Right atrium auricular region (tissue), 2 donors: ENCODE data around the gene MXRA8. TPM values are rescaled to one million over a fixed set of nuclear protein-coding genes. Genes with fewer than 3 reads are reported as not detected.

Source experiments
- DNase-seq: peaks from one replicate; pipeline ENCODE4 v3.0.0-alpha.2; 2019; ENCODE audit warnings: low spot score
- H3K27ac ChIP-seq, 2 donors: fragments of 200-600 bp; sonication (generic); 1 replicate in 1 of 2; 2 replicates in 1 of 2; pipeline ENCODE4 v1.5.1; 2016 to 2019
- H3K27me3 ChIP-seq, 2 donors: fragments of 200-600 bp; sonication (generic); one replicate each; pipeline versions ENCODE4 v1.5.1 to v1.6.0; 2017 to 2019
- H3K36me3 ChIP-seq: fragments of 200-600 bp; sonication (generic); one replicate; pipeline ENCODE4 v1.5.1; 2016
- H3K4me1 ChIP-seq, 2 donors: fragments of 200-600 bp; sonication (generic); one replicate each; pipeline versions ENCODE4 v1.5.1 to v1.6.0; 2017 to 2019
- H3K4me3 ChIP-seq, 2 donors: fragments of 200-600 bp; sonication (generic); 1 replicate in 1 of 2; 2 replicates in 1 of 2; pipeline ENCODE4 v1.5.1; 2017 to 2019; ENCODE audit warnings: mild to moderate bottlenecking in 1 of 2, moderate library complexity in 1 of 2
- H3K9me3 ChIP-seq, 2 donors: fragments of 200-600 bp; sonication (generic); one replicate each; pipeline ENCODE4 v1.5.1; 2019
- CTCF ChIP-seq, 2 donors: fragments of 200-600 bp; sonication (generic); IDR thresholded peaks; one replicate each; pipeline ENCODE4 v1.5.1; 2019; ENCODE audit warnings: antibody characterized with exemption in 2 of 2
- microRNA-seq, 2 donors: library from miRNA; unstranded; fragments of <30 nt; microRNA quantifications; one replicate each; pipeline ENCODE4, GENCODE V29; 2016 to 2017; ENCODE audit warnings: borderline number of aligned reads in 2 of 2, borderline replicate concordance in 1 of 2
- total RNA-seq, 2 donors: library from RNA; depleted of rRNA; stranded (reverse); fragments of >200 nt; gene quantifications; one replicate each; pipeline ENCODE4 v1.1.0, GENCODE V29; 2016

MXRA8 gene
- total RNA-seq, 2 donors from 2014 or later, result 53.4 to 58.6 TPM

- no peak for DNase-seq
- no peaks in the 10 kb centered on the region for H3K27me3 ChIP-seq
- H3K4me1 ChIP-seq, result peaks cover 0 to 37% of the 10 kb centered on the region in 2 donors
- no peak for TF ChIP-seq CTCF (IDR thresholded peaks at IDR 0.05)
- H3K36me3 ChIP-seq, result no peaks in the 10 kb centered on the region
- no peaks in the 10 kb centered on the region for H3K9me3 ChIP-seq
- H3K27ac ChIP-seq, result no peak overlapping the region
- H3K4me3 ChIP-seq, result no peak overlapping the region
Observed at GRCh38 chr1:1302951-1303509, 55.3 kb downstream of the MXRA8 start.

Small RNAs within 50 kb of the gene (microRNA-seq; reads per million reads assigned to microRNA genes)
- gene MIR6727 (0 to 0.71 reads per million in 2 donors), gene MIR6808 (0 reads per million in 2 donors)

Other genes starting within 250 kb of the MXRA8 start
- gene C1orf159, start 242.5 kb downstream of the MXRA8 start, total RNA-seq, result 1 to 10 TPM; 4.4 to 4.6 TPM
- not detected for gene TTLL10, start 184.7 kb downstream of the MXRA8 start, total RNA-seq
- gene TNFRSF18, start 152.0 kb downstream of the MXRA8 start, total RNA-seq, result under 1 TPM in 1 of 2 donors, not detected in 1; 0.55 TPM
- gene TNFRSF4, start 144.4 kb downstream of the MXRA8 start, total RNA-seq, result under 1 TPM; 0.59 to 0.79 TPM
- gene SDF4, start 126.6 kb downstream of the MXRA8 start, total RNA-seq, result 100 to 1,000 TPM; 120 to 128 TPM
- gene B3GALT6, start 126.3 kb downstream of the MXRA8 start, total RNA-seq, result 10 to 100 TPM; 16.1 to 19.7 TPM
- gene C1QTNF12, start 111.8 kb downstream of the MXRA8 start, total RNA-seq, result not detected
- gene UBE2J2, start 84.7 kb downstream of the MXRA8 start, total RNA-seq, result 10 to 100 TPM; 27.5 to 33.5 TPM
- under 1 TPM; 0.59 to 0.79 TPM for gene SCNN1D, start 78.1 kb downstream of the MXRA8 start, total RNA-seq
- gene ACAP3, start 50.6 kb downstream of the MXRA8 start, total RNA-seq, result 10 to 100 TPM; 19.5 to 20.4 TPM
- gene PUSL1, start 50.0 kb downstream of the MXRA8 start, total RNA-seq, result 10 to 100 TPM; 14.5 to 24.8 TPM
- gene INTS11, start 33.9 kb downstream of the MXRA8 start, total RNA-seq, result 10 to 100 TPM; 59.6 to 65.2 TPM
- gene CPTP, start 33.8 kb downstream of the MXRA8 start, total RNA-seq, result 10 to 100 TPM; 35.6 to 64.1 TPM
- gene TAS1R3, start 27.3 kb downstream of the MXRA8 start, total RNA-seq, result under 1 TPM; 0.30 to 0.35 TPM
- gene DVL1, start 9.1 kb downstream of the MXRA8 start, total RNA-seq, result 10 to 100 TPM; 75.0 to 80.2 TPM
- 100 to 1,000 TPM; 155 to 159 TPM for gene AURKAIP1, start 16.7 kb upstream of the MXRA8 start, total RNA-seq
- 10 to 100 TPM; 41.6 to 44.2 TPM for gene CCNL2, start 40.8 kb upstream of the MXRA8 start, total RNA-seq
- 100 to 1,000 TPM; 160 to 218 TPM for gene MRPL20, start 48.7 kb upstream of the MXRA8 start, total RNA-seq
- gene ANKRD65, start 62.7 kb upstream of the MXRA8 start, total RNA-seq, result 1 to 10 TPM; 2.2 to 2.4 TPM
- 10 to 100 TPM; 13.0 to 15.2 TPM for gene VWA1, start 77.1 kb upstream of the MXRA8 start, total RNA-seq
- gene ATAD3C, start 91.1 kb upstream of the MXRA8 start, total RNA-seq, result 1 to 10 TPM; 1.4 to 2.8 TPM
- 1 to 10 TPM; 2.7 to 5.7 TPM for gene ATAD3B, start 113.2 kb upstream of the MXRA8 start, total RNA-seq
- 10 to 100 TPM; 15.6 to 18.6 TPM for gene ATAD3A, start 153.6 kb upstream of the MXRA8 start, total RNA-seq
- gene TMEM240, start 182.1 kb upstream of the MXRA8 start, total RNA-seq, result 1 to 10 TPM; 1.4 to 2.8 TPM
- gene SSU72, start 216.3 kb upstream of the MXRA8 start, total RNA-seq, result 100 to 1,000 TPM in 1 of 2 donors, 10 to 100 TPM in 1; 98.3 to 121 TPM
- 1 to 10 TPM; 2.5 to 2.7 TPM for gene FNDC10, start 241.6 kb upstream of the MXRA8 start, total RNA-seq